ENCODE measurements around the gene SLC39A9. TPM values are rescaled to one million over a fixed set of nuclear protein-coding genes. Genes with fewer than 3 reads are reported as not detected.

SLC39A9 gene
- total and polyA plus RNA-seq, 2 experiments from 2014 or later = 17.7 to 48.1 TPM

DNA sequence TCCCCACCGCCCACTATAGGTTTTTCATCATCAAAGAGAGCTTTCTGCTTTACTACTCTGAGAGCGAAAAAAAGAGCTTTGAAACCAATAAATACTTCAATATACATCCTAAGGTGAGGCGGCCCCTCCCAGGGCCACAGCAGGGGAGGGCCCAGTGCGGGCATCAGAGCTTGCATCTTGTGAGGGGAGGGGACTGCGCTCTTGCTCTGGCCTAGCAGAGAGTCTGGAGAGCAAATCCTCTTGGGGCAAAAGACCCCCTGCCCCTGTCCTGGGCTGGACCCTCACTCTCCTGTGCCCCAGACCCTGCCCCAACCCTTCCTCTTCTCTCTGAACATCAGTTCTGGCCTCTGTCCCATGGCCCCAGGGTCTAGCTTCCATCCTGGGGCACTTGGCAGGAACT, 101.6 kb downstream of the SLC39A9 start:
- Histone ChIP-seq H3K79me2 (replicated peaks; ENCODE audit: insufficient read depth) (no peaks in the 10 kb centered on the region), H3K9me2 (ENCODE audit: insufficient read depth) (no peaks in the 10 kb centered on the region), H3K4me1 (ENCODE audit: insufficient read depth) (no peaks in the 10 kb centered on the region; the same call in 1 of the 2 replicates), H2AFZ (no peak overlapping the region), H4K20me1 (replicated peaks; ENCODE audit: insufficient read depth) (no peaks in the 10 kb centered on the region), H3K36me3 (ENCODE audit: insufficient read depth) (no peaks in the 10 kb centered on the region), H3K4me3 (no peak overlapping the region), H3K4me2 (no peak overlapping the region), H3K27me3 (ENCODE audit: insufficient read depth) (0 out of 2 replicates have a peak, but pooled peaks cover 4% of the 10 kb centered on the region), H3K27ac (ENCODE audit: low read depth) (no peak overlapping the region), H3F3A (replicated peaks; ENCODE audit: low read depth) (no peaks in the 10 kb centered on the region)
- Mint-ChIP-seq H3K36me3 (ENCODE audit: low read depth) (no peaks in the 10 kb centered on the region), H3K27me3 (ENCODE audit: insufficient read depth, low read depth, poor library complexity) (peaks cover 11% of the 10 kb centered on the region), H3K9me3 (no peaks in the 10 kb centered on the region), H3K4me1 (peaks cover 15% of the 10 kb centered on the region; the same call in 2 of the 3 replicates), H3K27ac (no peak overlapping the region), H3K4me3 (no peak overlapping the region)
- DNase-seq (ENCODE audit: low spot score) (no peak), ATAC-seq (no peak)
- TF ChIP-seq CTCF (conservative IDR thresholded peaks at IDR 0.05; ENCODE audit: low read depth in 2 of 2) (no peak), CREB1 (CRISPR knock-in tag; IDR thresholded peaks at IDR 0.05; ENCODE audit: low read depth) (no peak), JUNB (IDR thresholded peaks at IDR 0.05; ENCODE audit: unreplicated experiment) (no peak), POLR2AphosphoS5 (IDR thresholded peaks at IDR 0.05; ENCODE audit: low read depth) (no peak), NANOG (IDR thresholded peaks at IDR 0.05; ENCODE audit: borderline replicate concordance) (no peak), STAT1 (IDR thresholded peaks at IDR 0.05; ENCODE audit: unreplicated experiment) (no peak)

DNA sequence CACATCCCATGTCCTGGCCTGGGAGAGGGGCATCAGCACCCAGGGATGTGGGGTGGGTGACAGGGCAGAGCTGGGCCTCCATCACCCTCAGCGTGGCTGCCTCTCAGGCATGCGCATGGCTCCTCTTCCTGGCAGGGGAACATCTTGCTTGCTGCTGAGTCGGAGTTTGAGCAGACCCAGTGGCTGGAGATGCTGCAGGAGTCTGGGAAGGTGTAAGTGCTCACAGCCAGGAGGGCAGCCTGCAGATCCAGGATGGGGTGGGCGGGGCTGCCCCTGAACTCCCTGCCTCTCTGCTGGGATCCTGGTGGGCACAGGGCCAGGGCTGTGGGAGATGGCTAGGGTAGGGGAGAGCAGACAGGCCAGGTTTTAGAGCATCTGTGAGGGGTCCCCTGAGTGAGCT, 102.2 kb downstream of the SLC39A9 start:
- Histone ChIP-seq H3K4me2 (no peak overlapping the region), H3K79me2 (replicated peaks; ENCODE audit: insufficient read depth) (no peaks in the 10 kb centered on the region), H3K36me3 (ENCODE audit: insufficient read depth) (no peaks in the 10 kb centered on the region), H3K27ac (ENCODE audit: low read depth) (no peak overlapping the region), H2AFZ (no peak overlapping the region), H3K4me1 (ENCODE audit: insufficient read depth) (no peaks in the 10 kb centered on the region; the same call in 1 of the 2 replicates), H4K20me1 (replicated peaks; ENCODE audit: insufficient read depth) (no peaks in the 10 kb centered on the region), H3K4me3 (no peak overlapping the region), H3K9me2 (ENCODE audit: insufficient read depth) (no peaks in the 10 kb centered on the region), H3F3A (replicated peaks; ENCODE audit: low read depth) (no peaks in the 10 kb centered on the region), H3K27me3 (ENCODE audit: insufficient read depth) (0 out of 2 replicates have a peak, but pooled peaks cover 4% of the 10 kb centered on the region)
- Mint-ChIP-seq H3K9me3 (no peaks in the 10 kb centered on the region), H3K27me3 (ENCODE audit: insufficient read depth, low read depth, poor library complexity) (peaks cover 11% of the 10 kb centered on the region), H3K27ac (no peak overlapping the region), H3K36me3 (ENCODE audit: low read depth) (no peaks in the 10 kb centered on the region), H3K4me3 (no peak overlapping the region), H3K4me1 (peaks cover 15% of the 10 kb centered on the region; the same call in 2 of the 3 replicates)
- DNase-seq (ENCODE audit: low spot score) = no peak
- ATAC-seq = no peak; the same call in 2 of the 3 replicates
- TF ChIP-seq JUNB (IDR thresholded peaks at IDR 0.05; ENCODE audit: unreplicated experiment) = no peak
- no peak for TF ChIP-seq POLR2AphosphoS5 (IDR thresholded peaks at IDR 0.05; ENCODE audit: low read depth)
- TF ChIP-seq EZH2 (IDR thresholded peaks at IDR 0.05; ENCODE audit: low read depth, unreplicated experiment) = no peak
- TF ChIP-seq ETS1 (IDR thresholded peaks at IDR 0.05) = no peak
- no peak for TF ChIP-seq ZNF462 (CRISPR knock-in tag; IDR thresholded peaks at IDR 0.05)

Measured in GM23338 (cell line).